H1 (cell line): ENCODE results near the gene KSR2. TPM values are rescaled to one million over a fixed set of nuclear protein-coding genes. Genes with fewer than 3 reads are reported as not detected.

Source experiments
- KDM1A ChIP-seq: fragments of 200-600, 300-600 bp; sonication (generic); IDR thresholded peaks from 2 replicates; pipeline ENCODE4 v1.7.1; 2016; ENCODE audit warnings: mild to moderate bottlenecking, low read length, borderline replicate concordance
- KDM4A ChIP-seq: IDR thresholded peaks from one replicate; pipeline ENCODE4 v1.7.1; 2012; ENCODE audit warnings: low read depth, mild to moderate bottlenecking, moderate library complexity, low read length, inconsistent platforms; ENCODE audit not compliant: severe bottlenecking
- NRF1 ChIP-seq: IDR thresholded peaks from 2 replicates; pipeline ENCODE4 v1.6.1; 2011; ENCODE audit warnings: mild to moderate bottlenecking, low read depth, low read length, improper control_type of control experiment
- POLR2AphosphoS5 ChIP-seq: IDR thresholded peaks from 2 replicates; pipeline ENCODE4 v1.6.1; 2011; ENCODE audit warnings: low read depth, low read length
- polyA plus RNA-seq, 7 experiments: library from polyadenylated mRNA; depleted of rRNA in 3 of 7; stranded (reverse) in 5 of 7; unstranded in 2 of 7; fragments of >200 nt in 5 of 7; fragments of 200-250 nt in 2 of 7; gene quantifications; 1 replicate in 5 of 7; 2 replicates in 1 of 7; 4 replicates in 1 of 7; pipeline versions ENCODE4 v1.2.1 to v1.2.3, GENCODE V29; 2011 to 2013; ENCODE audit warnings: missing spikeins in 2 of 7, mixed read lengths in 2 of 7
- total RNA-seq: library from RNA; stranded (reverse); fragmentation: NEBNext Ultra II Directional; extraction: Animal tissue kit (Norgen Biotek cat#: 25700); gene quantifications from 2 replicates; pipeline ENCODE4 v1.2.1, GENCODE V29; 2021
- TF ChIP-seq, protein P1 (sequence below): fragments of 300-600 bp; sonication (generic); IDR thresholded peaks from 2 replicates; pipeline ENCODE4 v1.7.1; 2012; ENCODE audit warnings: low read length, moderate library complexity, mild to moderate bottlenecking, inconsistent platforms; ENCODE audit not compliant: insufficient replicate concordance
- TF ChIP-seq, protein P2 (sequence below): IDR thresholded peaks from 2 replicates; pipeline ENCODE4 v1.6.1; 2012; ENCODE audit warnings: inconsistent platforms
- TF ChIP-seq, protein P3 (sequence below): IDR thresholded peaks from 2 replicates; pipeline ENCODE4 v1.6.1; 2011; ENCODE audit warnings: low read depth, mild to moderate bottlenecking, low read length; ENCODE audit not compliant: insufficient read depth

KSR2 gene
- total and polyA plus RNA-seq, 2 of the 8 experiments (the other 6 are each of a cell fraction or from before 2014, with no cell fraction given), result 0.74 to 2.2 TPM

DNA sequence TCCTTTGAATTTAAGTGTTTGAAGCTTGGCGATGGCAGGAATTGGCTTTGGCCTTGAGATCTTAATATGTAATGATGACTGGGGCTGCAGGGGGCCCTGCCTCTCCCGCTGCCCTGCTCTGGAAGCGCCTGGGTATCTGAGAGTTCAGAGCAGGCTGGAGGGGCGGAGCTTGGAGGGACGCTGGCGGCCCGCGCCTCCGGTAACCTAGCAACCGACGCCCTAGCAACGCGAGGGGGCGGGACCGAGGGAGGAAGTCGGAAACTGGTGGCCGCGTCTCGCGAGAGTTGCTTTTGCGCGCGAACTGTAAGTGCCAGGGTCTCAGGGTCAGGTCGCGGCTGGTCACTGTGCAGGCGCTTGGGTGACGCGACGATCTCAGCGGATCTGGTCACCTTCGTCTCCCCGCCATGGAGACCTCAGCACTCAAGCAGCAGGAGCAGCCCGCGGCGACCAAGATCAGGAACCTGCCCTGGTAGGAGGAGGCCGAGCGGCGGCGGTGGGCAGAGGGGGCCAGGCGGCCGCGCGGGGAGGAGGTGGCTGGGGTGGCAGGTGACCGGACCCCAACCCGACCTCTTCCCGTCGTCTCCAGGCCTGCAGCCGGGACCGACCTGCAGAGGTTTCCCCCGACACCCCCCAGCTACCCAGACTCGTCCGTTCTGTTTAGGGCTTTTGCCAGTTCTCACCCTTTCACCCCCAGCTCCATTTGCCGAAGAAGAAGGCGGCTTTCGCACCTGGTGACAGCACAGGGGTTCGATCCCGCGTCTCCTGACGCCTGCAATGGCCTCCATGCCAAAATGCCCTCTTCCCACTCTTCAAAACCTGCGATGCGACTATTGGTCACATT lies 47.9 kb upstream of the KSR2 start, which contains the start of gene RFC5 (continued):
- TF ChIP-seq, protein P1, sequence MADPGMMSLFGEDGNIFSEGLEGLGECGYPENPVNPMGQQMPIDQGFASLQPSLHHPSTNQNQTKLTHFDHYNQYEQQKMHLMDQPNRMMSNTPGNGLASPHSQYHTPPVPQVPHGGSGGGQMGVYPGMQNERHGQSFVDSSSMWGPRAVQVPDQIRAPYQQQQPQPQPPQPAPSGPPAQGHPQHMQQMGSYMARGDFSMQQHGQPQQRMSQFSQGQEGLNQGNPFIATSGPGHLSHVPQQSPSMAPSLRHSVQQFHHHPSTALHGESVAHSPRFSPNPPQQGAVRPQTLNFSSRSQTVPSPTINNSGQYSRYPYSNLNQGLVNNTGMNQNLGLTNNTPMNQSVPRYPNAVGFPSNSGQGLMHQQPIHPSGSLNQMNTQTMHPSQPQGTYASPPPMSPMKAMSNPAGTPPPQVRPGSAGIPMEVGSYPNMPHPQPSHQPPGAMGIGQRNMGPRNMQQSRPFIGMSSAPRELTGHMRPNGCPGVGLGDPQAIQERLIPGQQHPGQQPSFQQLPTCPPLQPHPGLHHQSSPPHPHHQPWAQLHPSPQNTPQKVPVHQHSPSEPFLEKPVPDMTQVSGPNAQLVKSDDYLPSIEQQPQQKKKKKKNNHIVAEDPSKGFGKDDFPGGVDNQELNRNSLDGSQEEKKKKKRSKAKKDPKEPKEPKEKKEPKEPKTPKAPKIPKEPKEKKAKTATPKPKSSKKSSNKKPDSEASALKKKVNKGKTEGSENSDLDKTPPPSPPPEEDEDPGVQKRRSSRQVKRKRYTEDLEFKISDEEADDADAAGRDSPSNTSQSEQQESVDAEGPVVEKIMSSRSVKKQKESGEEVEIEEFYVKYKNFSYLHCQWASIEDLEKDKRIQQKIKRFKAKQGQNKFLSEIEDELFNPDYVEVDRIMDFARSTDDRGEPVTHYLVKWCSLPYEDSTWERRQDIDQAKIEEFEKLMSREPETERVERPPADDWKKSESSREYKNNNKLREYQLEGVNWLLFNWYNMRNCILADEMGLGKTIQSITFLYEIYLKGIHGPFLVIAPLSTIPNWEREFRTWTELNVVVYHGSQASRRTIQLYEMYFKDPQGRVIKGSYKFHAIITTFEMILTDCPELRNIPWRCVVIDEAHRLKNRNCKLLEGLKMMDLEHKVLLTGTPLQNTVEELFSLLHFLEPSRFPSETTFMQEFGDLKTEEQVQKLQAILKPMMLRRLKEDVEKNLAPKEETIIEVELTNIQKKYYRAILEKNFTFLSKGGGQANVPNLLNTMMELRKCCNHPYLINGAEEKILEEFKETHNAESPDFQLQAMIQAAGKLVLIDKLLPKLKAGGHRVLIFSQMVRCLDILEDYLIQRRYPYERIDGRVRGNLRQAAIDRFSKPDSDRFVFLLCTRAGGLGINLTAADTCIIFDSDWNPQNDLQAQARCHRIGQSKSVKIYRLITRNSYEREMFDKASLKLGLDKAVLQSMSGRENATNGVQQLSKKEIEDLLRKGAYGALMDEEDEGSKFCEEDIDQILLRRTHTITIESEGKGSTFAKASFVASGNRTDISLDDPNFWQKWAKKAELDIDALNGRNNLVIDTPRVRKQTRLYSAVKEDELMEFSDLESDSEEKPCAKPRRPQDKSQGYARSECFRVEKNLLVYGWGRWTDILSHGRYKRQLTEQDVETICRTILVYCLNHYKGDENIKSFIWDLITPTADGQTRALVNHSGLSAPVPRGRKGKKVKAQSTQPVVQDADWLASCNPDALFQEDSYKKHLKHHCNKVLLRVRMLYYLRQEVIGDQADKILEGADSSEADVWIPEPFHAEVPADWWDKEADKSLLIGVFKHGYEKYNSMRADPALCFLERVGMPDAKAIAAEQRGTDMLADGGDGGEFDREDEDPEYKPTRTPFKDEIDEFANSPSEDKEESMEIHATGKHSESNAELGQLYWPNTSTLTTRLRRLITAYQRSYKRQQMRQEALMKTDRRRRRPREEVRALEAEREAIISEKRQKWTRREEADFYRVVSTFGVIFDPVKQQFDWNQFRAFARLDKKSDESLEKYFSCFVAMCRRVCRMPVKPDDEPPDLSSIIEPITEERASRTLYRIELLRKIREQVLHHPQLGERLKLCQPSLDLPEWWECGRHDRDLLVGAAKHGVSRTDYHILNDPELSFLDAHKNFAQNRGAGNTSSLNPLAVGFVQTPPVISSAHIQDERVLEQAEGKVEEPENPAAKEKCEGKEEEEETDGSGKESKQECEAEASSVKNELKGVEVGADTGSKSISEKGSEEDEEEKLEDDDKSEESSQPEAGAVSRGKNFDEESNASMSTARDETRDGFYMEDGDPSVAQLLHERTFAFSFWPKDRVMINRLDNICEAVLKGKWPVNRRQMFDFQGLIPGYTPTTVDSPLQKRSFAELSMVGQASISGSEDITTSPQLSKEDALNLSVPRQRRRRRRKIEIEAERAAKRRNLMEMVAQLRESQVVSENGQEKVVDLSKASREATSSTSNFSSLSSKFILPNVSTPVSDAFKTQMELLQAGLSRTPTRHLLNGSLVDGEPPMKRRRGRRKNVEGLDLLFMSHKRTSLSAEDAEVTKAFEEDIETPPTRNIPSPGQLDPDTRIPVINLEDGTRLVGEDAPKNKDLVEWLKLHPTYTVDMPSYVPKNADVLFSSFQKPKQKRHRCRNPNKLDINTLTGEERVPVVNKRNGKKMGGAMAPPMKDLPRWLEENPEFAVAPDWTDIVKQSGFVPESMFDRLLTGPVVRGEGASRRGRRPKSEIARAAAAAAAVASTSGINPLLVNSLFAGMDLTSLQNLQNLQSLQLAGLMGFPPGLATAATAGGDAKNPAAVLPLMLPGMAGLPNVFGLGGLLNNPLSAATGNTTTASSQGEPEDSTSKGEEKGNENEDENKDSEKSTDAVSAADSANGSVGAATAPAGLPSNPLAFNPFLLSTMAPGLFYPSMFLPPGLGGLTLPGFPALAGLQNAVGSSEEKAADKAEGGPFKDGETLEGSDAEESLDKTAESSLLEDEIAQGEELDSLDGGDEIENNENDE, result no peak
- no peak for TF ChIP-seq KDM1A
- peak; percentile 87 for TF ChIP-seq KDM4A
- TF ChIP-seq, protein P2, sequence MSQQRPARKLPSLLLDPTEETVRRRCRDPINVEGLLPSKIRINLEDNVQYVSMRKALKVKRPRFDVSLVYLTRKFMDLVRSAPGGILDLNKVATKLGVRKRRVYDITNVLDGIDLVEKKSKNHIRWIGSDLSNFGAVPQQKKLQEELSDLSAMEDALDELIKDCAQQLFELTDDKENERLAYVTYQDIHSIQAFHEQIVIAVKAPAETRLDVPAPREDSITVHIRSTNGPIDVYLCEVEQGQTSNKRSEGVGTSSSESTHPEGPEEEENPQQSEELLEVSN, result peak; percentile 90
- TF ChIP-seq, protein P3, sequence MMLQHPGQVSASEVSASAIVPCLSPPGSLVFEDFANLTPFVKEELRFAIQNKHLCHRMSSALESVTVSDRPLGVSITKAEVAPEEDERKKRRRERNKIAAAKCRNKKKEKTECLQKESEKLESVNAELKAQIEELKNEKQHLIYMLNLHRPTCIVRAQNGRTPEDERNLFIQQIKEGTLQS, result no peak
- no peak for TF ChIP-seq NRF1
- peak; percentile 90 for TF ChIP-seq POLR2AphosphoS5
